Neuron (in vitro differentiated cells): Measurements from ENCODE around the gene C4B.
"Not testable (repeated sequence)": the region's sequence is repeated elsewhere in the genome, so short reads cannot be mapped to it uniquely, and the experiment has no call there.

Experiments used
- H2AFZ ChIP-seq: one replicate; pipeline ENCODE4 v1.6.1; 2013; ENCODE audit warnings: low read depth, mild to moderate bottlenecking, inconsistent platforms, low read length, moderate library complexity
- H3K27me3 ChIP-seq: one replicate; pipeline ENCODE4 v1.6.1; 2013; ENCODE audit warnings: low read length; ENCODE audit not compliant: insufficient read depth
- H3K36me3 ChIP-seq: one replicate; pipeline ENCODE4 v1.6.1; 2013; ENCODE audit warnings: low read length; ENCODE audit not compliant: insufficient read depth
- H3K4me1 ChIP-seq: one replicate; pipeline ENCODE4 v1.6.1; 2013; ENCODE audit warnings: low read length; ENCODE audit not compliant: insufficient read depth
- H3K4me3 ChIP-seq: 2 replicates; pipeline ENCODE4 v1.5.1; 2013; ENCODE audit warnings: mild to moderate bottlenecking, low read length, moderate library complexity
- H3K9me3 ChIP-seq: one replicate; pipeline ENCODE4 v1.6.1; 2013; ENCODE audit warnings: low read length

Gene C4B

DNA sequence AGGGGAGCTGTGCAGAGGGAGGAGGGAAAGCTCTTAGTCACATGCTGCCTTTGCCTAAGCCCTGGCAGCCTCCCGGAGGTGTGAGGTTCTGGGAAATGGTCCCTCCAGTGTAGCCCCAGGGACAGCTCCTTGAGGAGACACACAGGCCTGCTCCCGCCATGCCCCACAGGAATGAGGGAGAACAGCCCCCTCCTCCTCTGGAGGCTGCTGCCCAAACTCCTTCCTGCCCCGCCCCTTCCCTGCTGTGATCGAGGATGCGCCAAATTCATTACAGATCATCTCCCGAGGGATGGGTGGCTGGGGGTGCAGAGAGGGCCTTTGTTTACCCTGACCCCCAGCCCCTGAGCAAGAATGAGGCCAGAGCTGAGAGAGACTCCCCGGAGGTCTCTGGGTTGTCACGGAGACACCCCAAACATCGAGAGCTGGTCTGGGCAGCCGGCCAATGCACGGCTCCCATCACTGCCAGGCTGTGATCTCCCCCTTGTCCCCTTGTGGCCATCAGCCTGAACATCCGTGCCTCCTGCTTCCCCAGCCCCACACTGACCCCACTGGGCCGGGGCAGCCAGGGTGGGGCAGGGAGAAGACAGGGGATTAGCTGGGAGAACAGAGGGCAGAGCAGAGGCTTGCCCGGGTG is 32.0 kb downstream of the C4B start:
- Histone ChIP-seq H3K36me3 (no peaks in the 10 kb centered on the region), H2AFZ (no peak overlapping the region), H3K9me3 (no peaks in the 10 kb centered on the region), H3K27me3 (peaks cover 3% of the 10 kb centered on the region), H3K4me1 (peaks cover 17% of the 10 kb centered on the region), H3K4me3 (no peak overlapping the region)

- H3K9me3 ChIP-seq = no peaks in the 10 kb centered on the region
- H3K27me3 ChIP-seq = peaks cover 6% of the 10 kb centered on the region
- no peak overlapping the region for H3K4me3 ChIP-seq
- no peaks in the 10 kb centered on the region for H3K36me3 ChIP-seq
- H3K4me1 ChIP-seq = peaks cover 17% of the 10 kb centered on the region
- H2AFZ ChIP-seq = no peak overlapping the region
Observed at GRCh38 chr6:32047084-32047478, 32.5 kb downstream of the C4B start.

DNA sequence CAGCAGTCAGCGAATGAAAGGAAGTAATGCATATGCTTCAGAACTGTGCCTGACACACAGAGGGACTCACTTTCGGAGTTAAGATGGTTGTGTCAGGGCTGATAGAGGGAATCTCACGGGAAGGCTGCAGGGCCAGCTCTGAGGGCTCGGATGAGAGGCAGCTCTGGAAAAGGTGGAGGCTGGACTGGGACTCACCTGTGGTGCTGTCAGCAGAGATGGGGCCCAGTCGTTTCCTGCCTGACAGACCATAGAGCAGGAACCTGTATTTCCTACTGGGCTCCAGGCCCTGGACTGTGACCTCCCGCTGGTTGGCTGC is 32.9 kb downstream of the C4B start:
- no peaks in the 10 kb centered on the region for H3K9me3 ChIP-seq
- no peaks in the 10 kb centered on the region for H3K36me3 ChIP-seq
- no peak overlapping the region for H3K4me3 ChIP-seq
- peaks cover 6% of the 10 kb centered on the region for H3K27me3 ChIP-seq
- no peak overlapping the region for H2AFZ ChIP-seq
- peaks cover 17% of the 10 kb centered on the region for H3K4me1 ChIP-seq

DNA sequence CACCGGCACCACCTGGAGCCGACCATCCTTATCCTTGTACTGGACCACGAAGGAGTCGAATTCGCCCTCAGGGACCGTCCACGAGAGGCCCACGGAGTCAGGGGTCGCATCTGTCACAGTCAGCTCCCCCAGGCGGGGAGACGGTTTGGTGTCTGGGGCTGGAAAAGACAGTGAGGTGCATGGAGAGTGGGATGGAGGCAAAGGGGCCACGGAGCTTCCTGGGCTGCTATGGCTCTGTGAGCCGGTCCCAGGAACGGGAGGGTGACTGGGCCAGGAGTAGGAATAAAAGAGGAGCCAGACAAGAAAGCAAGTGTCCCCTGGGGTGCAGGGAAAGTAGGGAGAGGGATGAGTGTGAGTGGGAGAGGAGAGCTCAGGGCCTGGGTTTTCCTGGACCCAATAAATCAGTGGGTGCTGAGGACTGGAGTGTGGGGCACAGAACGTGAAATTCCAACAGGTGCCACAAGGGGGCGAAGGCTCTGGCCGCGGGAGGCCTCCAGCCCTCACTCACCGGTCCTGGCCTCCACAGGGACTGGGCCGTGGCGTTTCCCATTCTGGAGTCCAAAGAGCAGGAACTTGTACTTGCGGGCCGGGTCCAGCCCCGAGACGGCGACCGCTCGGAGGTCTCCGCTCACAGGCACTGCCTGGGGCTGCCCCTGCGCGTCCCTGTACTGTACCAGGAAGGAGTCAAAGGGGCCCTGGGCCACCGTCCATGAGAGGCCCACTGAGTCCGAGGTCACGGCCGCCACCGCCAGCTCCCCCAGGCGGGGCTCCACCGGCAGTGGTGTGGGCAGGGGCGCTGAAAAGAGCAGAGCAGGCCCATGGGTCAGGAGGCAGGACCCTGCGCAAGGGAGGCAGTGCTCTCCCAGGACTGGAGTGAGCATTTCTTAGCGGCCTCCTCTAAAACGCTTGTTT is 33.5 kb downstream of the C4B start:
- H3K4me1 ChIP-seq = peaks cover 17% of the 10 kb centered on the region
- H3K36me3 ChIP-seq = no peaks in the 10 kb centered on the region
- H2AFZ ChIP-seq = no peak overlapping the region
- no peak overlapping the region for H3K4me3 ChIP-seq
- H3K9me3 ChIP-seq = no peaks in the 10 kb centered on the region
- peaks cover 6% of the 10 kb centered on the region for H3K27me3 ChIP-seq

GRCh38 chr6:32049149-32049548 is 34.6 kb downstream of the C4B start:
- H2AFZ ChIP-seq, H3K36me3 ChIP-seq, H3K4me3 ChIP-seq, H3K27me3 ChIP-seq, H3K9me3 ChIP-seq: not testable (repeated sequence)
- peaks cover 17% of the 10 kb centered on the region for H3K4me1 ChIP-seq

DNA sequence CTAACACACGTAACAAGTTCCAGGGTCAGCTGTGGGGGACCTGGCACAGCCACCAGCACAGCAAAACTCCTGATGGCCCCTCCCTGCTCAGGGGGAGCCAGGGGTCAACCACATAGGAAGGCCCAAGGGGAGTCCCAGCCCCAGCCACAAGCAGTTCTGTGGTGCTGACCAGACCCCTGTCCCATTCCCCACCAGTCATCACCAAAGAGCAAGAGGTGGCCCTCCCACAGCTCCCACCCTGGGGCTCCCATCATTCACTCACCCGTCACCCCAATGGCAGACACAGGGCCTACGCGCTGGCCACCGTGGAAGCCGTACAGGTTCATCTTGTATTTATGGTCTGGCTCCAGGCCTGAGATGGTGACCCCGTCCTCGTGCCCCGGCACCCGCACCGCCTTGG is 35.1 kb downstream of the C4B start:
- not testable (repeated sequence) for H3K9me3 ChIP-seq, H2AFZ ChIP-seq, H3K27me3 ChIP-seq, H3K4me3 ChIP-seq, H3K36me3 ChIP-seq
- H3K4me1 ChIP-seq = peaks cover 17% of the 10 kb centered on the region

- no peaks in the 10 kb centered on the region for H3K9me3 ChIP-seq
- H3K27me3 ChIP-seq = peaks cover 9% of the 10 kb centered on the region
- no peaks in the 10 kb centered on the region for H3K36me3 ChIP-seq
- peaks cover 17% of the 10 kb centered on the region for H3K4me1 ChIP-seq
- no peak overlapping the region for H2AFZ ChIP-seq
- no peak overlapping the region for H3K4me3 ChIP-seq
Observed at GRCh38 chr6:32050562-32050961, 36.0 kb downstream of the C4B start.

DNA sequence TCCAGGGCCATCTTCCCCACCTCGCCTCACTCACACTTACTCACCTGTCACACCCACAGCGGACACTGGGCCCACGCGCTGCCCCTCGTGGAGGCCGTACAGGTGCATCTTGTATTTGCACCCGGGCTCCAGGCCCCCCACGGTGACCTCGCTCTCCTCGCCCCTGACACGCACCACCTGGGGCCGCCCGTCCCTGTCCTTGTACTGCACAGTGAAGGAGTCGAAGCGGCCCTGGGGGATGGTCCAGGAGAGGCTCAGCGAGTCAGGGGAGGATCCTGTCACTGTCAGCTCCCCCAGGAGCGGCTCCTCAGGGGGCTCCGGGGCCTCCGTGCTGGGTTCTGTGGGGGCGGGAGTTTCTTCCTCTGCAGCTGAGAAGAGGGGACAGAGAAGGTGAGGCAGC is 38.0 kb downstream of the C4B start:
- not testable (repeated sequence) for H3K4me3 ChIP-seq, H3K36me3 ChIP-seq, H3K9me3 ChIP-seq, H3K27me3 ChIP-seq, H2AFZ ChIP-seq, H3K4me1 ChIP-seq

DNA sequence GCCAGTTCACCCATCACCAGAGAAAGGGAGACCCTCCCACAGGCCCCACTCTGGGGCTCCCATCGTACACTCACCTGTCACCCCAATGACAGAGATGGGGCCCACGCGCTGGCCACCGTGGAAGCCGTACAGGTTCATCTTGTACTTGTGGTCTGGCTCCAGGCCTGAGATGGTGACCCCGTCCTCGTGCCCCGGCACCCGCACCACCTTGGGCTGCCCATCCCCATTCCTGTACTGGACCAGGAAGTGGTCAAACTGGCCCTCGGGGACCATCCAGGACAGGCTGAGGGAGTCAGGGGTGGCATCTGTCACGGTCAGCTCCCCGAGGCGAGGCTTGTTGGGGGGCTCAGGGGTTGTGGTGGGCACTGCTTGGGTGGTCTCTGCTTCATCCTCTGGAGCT is 38.7 kb downstream of the C4B start:
- H3K4me1 ChIP-seq, H3K4me3 ChIP-seq, H2AFZ ChIP-seq, H3K36me3 ChIP-seq, H3K9me3 ChIP-seq, H3K27me3 ChIP-seq: not testable (repeated sequence)

DNA sequence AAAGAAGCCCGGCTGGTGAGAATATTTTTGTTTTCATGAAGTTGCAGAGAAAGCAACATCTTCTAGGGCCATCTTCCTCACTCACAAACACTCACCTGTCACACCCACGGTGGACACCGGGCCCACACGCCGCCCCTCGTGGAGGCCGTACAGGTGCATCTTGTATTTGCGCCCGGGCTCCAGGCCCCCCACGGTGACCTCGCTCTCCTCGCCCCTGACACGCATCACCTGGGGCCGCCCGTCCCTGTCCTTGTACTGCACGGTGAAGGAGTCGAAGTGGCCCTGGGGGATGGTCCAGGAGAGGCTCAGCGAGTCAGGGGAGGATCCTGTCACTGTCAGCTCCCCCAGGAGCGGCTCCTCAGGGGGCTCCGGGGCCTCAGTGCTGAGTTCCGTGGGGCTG is 41.2 kb downstream of the C4B start:
- not testable (repeated sequence) for H3K36me3 ChIP-seq, H2AFZ ChIP-seq, H3K27me3 ChIP-seq, H3K9me3 ChIP-seq, H3K4me3 ChIP-seq, H3K4me1 ChIP-seq

GRCh38 chr6:32056254-32056653 is 41.7 kb downstream of the C4B start:
- Histone ChIP-seq H3K27me3 (peaks cover 9% of the 10 kb centered on the region), H3K4me3 (no peak overlapping the region), H2AFZ (no peak overlapping the region), H3K36me3 (no peaks in the 10 kb centered on the region), H3K4me1 (no peaks in the 10 kb centered on the region), H3K9me3 (no peaks in the 10 kb centered on the region)

DNA sequence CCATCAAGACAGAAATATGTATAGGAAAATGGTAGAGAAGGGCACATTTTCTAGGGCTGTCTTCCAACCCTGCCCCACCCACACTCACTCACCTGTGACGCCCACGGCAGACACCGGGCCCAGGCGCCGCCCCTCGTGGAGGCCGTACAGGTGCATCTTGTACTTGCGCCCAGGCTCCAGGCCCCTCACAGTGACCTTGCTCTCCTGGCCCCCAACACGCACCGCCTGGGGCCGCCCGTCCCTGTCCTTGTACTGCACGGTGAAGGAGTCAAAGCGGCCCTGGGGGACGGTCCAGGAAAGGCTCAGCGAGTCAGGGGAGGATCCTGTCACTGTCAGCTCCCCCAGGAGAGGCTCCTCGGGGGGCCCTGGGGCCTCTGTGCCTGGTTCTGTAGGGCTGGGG is 43.4 kb downstream of the C4B start:
- H3K27me3 ChIP-seq = peaks cover 4% of the 10 kb centered on the region
- H3K4me3 ChIP-seq = no peak overlapping the region
- H3K4me1 ChIP-seq = no peaks in the 10 kb centered on the region
- no peaks in the 10 kb centered on the region for H3K9me3 ChIP-seq
- no peak overlapping the region for H2AFZ ChIP-seq
- H3K36me3 ChIP-seq = no peaks in the 10 kb centered on the region

DNA sequence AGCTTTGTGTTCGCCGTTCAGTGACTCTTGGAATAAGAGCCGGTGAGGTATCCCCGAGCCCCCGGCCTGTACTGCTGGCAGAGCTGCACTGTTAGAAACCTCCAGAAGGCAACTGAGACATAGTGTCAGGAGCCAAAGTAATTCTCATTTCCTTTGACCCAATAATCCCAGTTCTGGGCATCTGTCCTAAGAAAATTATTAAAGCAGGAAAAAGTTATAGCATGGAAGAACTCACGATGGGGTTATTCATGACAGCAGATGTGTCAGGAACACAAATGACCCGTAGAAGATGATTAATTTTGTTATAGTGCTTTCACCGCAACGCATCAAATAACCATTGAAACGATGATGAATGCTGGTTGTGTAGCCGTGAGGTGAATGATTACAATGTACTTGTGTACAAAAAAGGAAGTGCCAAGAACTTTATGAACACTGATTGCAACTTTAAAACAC is 43.9 kb downstream of the C4B start:
- Histone ChIP-seq H3K9me3 (no peaks in the 10 kb centered on the region), H2AFZ (no peak overlapping the region), H3K4me1 (no peaks in the 10 kb centered on the region), H3K36me3 (no peaks in the 10 kb centered on the region), H3K27me3 (peaks cover 4% of the 10 kb centered on the region), H3K4me3 (no peak overlapping the region)
